HepG2 (cell line): Measurements from ENCODE around the gene DLG4. TPM values are rescaled to one million over a fixed set of nuclear protein-coding genes. Genes with fewer than 3 reads are reported as not detected.

ENCODE experiments used
- GPN1 ChIP-seq: sonication (generic); formaldehyde crosslinking; IDR thresholded peaks from 2 replicates; pipeline ENCODE4 v1.5.1; 2020; ENCODE audit warnings: missing genetic modification reagents, borderline replicate concordance
- MIER2 ChIP-seq: IDR thresholded peaks from 2 replicates; pipeline ENCODE4 v1.6.1; 2016; ENCODE audit warnings: missing biosample characterization, missing genetic modification reagents
- PHF20 ChIP-seq: sonication (generic); formaldehyde crosslinking; IDR thresholded peaks from 2 replicates; pipeline ENCODE4 v1.5.0; 2020; ENCODE audit warnings: mild to moderate bottlenecking, missing genetic modification reagents
- SMARCE1 ChIP-seq: fragments of 450-650 bp; IDR thresholded peaks from 2 replicates; pipeline ENCODE4 v1.6.1; 2017; ENCODE audit warnings: borderline replicate concordance
- SRSF9 ChIP-seq: fragments of 200-400 bp; formaldehyde crosslinking; IDR thresholded peaks from 2 replicates; pipeline ENCODE4 v1.6.1; 2018; ENCODE audit warnings: borderline replicate concordance, mild to moderate bottlenecking, low read depth, low read length; ENCODE audit not compliant: insufficient read depth, poor library complexity, severe bottlenecking
- SRY ChIP-seq: sonication (generic); formaldehyde crosslinking; IDR thresholded peaks from 2 replicates; pipeline ENCODE4 v1.8.0; 2022; ENCODE audit warnings: mild to moderate bottlenecking, missing genetic modification reagents
- ZNF274 ChIP-seq: sonication (generic); formaldehyde crosslinking; IDR thresholded peaks from 2 replicates; pipeline ENCODE4 v1.5.1; 2020; ENCODE audit warnings: mild to moderate bottlenecking, missing genetic modification reagents
- ZNF556 ChIP-seq: sonication (generic); formaldehyde crosslinking; IDR thresholded peaks from 2 replicates; pipeline ENCODE4 v1.4.0; 2020; ENCODE audit warnings: mild to moderate bottlenecking, missing genetic modification reagents, borderline replicate concordance
- polyA plus RNA-seq, 8 experiments: library from polyadenylated mRNA; depleted of rRNA in 3 of 8; stranded (reverse) in 7 of 8; unstranded in 1 of 8; fragments of >200 nt; fragmentation: Illumina TruSeq in 4 of 8; extraction: Trizol in 4 of 8; gene quantifications; 2 replicates each; pipeline versions ENCODE4 v1.2.1 to v1.2.3, GENCODE V29; 2011 to 2016; ENCODE audit warnings: low read depth in 4 of 8, missing spikeins in 1 of 8, mixed read lengths in 1 of 8; ENCODE audit not compliant: insufficient read depth in 1 of 8
- total RNA-seq, 5 experiments: library from RNA; depleted of rRNA; stranded (reverse); fragments of >200 nt; fragmentation: Illumina TruSeq; extraction: Trizol; gene quantifications; 2 replicates each; pipeline ENCODE4 v1.2.3, GENCODE V29; 2016; ENCODE audit warnings: low read depth in 1 of 5
- TF ChIP-seq, protein P1 (sequence below): sonication (generic); formaldehyde crosslinking; IDR thresholded peaks from 2 replicates; pipeline ENCODE4 v1.8.0; 2022; ENCODE audit warnings: mild to moderate bottlenecking, missing genetic modification reagents, moderate library complexity
- TF ChIP-seq, protein P2 (sequence below): sonication (generic); formaldehyde crosslinking; IDR thresholded peaks from 2 replicates; pipeline ENCODE4 v1.4.0; 2020; ENCODE audit warnings: mild to moderate bottlenecking, missing genetic modification reagents
- TF ChIP-seq, protein P3 (sequence below): sonication (generic); formaldehyde crosslinking; IDR thresholded peaks from 2 replicates; pipeline ENCODE4 v1.4.0; 2020; ENCODE audit warnings: missing genetic modification reagents, borderline replicate concordance
- TF ChIP-seq, protein P4 (sequence below): sonication (generic); formaldehyde crosslinking; IDR thresholded peaks from 2 replicates; pipeline ENCODE4 v1.5.0; 2020; ENCODE audit warnings: mild to moderate bottlenecking, missing genetic modification reagents, borderline replicate concordance
- TF ChIP-seq, protein P5 (sequence below): sonication (generic); formaldehyde crosslinking; IDR thresholded peaks from 2 replicates; pipeline ENCODE4 v1.4.0; 2020; ENCODE audit warnings: missing genetic modification reagents, borderline replicate concordance

The DLG4 gene
- total and polyA plus RNA-seq, 2 of the 13 experiments (the other 11 are each of a cell fraction or from before 2014, with no cell fraction given): 0.71 to 4.3 TPM

DNA sequence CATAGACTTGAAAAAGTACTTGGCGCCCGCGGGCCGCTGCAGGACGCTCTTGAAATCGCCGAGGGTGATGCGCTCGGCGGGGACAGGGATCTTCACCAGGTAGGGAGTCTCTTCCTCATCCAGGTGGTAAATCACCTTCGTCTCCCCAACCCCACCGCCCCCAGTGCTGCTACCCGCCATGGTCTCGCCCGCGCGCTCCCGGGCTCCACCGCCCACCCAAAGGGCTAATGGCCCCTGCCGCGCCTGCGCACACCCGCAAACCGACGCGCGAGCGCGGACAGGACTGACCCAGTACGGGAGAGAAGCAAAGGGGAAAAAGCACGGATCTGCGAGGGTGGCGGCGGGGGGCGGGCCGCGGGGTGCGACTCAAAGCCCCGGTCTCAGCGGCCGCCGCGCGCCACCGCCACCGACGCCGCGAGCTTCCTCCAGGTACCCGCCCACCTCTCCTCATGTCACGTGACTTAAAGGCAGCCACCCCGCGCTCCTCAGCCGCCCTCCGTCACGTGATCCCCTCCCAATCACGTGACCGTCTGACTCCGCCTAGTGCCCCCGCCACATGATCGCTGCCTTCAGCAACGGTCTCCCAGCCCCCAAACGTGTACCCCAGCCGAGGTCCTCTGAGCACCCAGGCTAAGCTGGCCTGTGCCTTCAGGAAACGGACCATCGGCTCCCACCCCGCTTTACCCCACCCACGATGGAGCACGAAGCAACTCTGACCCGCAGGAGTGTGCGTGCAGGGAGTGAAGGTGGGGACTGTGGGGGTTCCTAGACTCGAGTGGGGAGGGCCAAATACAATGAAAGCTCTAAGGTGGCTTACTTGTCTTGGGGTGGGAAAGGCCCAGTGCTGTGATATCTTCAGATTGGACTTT lies 14.7 kb upstream of the DLG4 start, which contains the start of gene DVL2 (continued):
- TF ChIP-seq, protein P1, sequence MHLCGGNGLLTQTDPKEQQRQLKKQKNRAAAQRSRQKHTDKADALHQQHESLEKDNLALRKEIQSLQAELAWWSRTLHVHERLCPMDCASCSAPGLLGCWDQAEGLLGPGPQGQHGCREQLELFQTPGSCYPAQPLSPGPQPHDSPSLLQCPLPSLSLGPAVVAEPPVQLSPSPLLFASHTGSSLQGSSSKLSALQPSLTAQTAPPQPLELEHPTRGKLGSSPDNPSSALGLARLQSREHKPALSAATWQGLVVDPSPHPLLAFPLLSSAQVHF (CRISPR knock-in tag): peak; percentile 62
- TF ChIP-seq SMARCE1: no peak
- no peak for TF ChIP-seq SRSF9
- TF ChIP-seq GPN1 (CRISPR knock-in tag): no peak; the same call in 1 of the 2 replicates
- TF ChIP-seq ZNF556 (CRISPR knock-in tag): peak; percentile 74
- peak; percentile 44; the same call in 1 of the 2 replicates for TF ChIP-seq ZNF274 (CRISPR knock-in tag)
- 0 out of 2 replicates have a peak, but pooled peaks have one; percentile 77 for TF ChIP-seq SRY (CRISPR knock-in tag)
- TF ChIP-seq MIER2 (CRISPR knock-in tag): peak; percentile 66; the same call in 1 of the 2 replicates
- TF ChIP-seq, protein P2, sequence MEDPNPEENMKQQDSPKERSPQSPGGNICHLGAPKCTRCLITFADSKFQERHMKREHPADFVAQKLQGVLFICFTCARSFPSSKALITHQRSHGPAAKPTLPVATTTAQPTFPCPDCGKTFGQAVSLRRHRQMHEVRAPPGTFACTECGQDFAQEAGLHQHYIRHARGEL: no peak
- TF ChIP-seq, protein P3, sequence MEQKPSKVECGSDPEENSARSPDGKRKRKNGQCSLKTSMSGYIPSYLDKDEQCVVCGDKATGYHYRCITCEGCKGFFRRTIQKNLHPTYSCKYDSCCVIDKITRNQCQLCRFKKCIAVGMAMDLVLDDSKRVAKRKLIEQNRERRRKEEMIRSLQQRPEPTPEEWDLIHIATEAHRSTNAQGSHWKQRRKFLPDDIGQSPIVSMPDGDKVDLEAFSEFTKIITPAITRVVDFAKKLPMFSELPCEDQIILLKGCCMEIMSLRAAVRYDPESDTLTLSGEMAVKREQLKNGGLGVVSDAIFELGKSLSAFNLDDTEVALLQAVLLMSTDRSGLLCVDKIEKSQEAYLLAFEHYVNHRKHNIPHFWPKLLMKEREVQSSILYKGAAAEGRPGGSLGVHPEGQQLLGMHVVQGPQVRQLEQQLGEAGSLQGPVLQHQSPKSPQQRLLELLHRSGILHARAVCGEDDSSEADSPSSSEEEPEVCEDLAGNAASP: peak; percentile 47; the same call in 1 of the 2 replicates
- peak; percentile 93 for TF ChIP-seq PHF20 (CRISPR knock-in tag)
- TF ChIP-seq, protein P4, sequence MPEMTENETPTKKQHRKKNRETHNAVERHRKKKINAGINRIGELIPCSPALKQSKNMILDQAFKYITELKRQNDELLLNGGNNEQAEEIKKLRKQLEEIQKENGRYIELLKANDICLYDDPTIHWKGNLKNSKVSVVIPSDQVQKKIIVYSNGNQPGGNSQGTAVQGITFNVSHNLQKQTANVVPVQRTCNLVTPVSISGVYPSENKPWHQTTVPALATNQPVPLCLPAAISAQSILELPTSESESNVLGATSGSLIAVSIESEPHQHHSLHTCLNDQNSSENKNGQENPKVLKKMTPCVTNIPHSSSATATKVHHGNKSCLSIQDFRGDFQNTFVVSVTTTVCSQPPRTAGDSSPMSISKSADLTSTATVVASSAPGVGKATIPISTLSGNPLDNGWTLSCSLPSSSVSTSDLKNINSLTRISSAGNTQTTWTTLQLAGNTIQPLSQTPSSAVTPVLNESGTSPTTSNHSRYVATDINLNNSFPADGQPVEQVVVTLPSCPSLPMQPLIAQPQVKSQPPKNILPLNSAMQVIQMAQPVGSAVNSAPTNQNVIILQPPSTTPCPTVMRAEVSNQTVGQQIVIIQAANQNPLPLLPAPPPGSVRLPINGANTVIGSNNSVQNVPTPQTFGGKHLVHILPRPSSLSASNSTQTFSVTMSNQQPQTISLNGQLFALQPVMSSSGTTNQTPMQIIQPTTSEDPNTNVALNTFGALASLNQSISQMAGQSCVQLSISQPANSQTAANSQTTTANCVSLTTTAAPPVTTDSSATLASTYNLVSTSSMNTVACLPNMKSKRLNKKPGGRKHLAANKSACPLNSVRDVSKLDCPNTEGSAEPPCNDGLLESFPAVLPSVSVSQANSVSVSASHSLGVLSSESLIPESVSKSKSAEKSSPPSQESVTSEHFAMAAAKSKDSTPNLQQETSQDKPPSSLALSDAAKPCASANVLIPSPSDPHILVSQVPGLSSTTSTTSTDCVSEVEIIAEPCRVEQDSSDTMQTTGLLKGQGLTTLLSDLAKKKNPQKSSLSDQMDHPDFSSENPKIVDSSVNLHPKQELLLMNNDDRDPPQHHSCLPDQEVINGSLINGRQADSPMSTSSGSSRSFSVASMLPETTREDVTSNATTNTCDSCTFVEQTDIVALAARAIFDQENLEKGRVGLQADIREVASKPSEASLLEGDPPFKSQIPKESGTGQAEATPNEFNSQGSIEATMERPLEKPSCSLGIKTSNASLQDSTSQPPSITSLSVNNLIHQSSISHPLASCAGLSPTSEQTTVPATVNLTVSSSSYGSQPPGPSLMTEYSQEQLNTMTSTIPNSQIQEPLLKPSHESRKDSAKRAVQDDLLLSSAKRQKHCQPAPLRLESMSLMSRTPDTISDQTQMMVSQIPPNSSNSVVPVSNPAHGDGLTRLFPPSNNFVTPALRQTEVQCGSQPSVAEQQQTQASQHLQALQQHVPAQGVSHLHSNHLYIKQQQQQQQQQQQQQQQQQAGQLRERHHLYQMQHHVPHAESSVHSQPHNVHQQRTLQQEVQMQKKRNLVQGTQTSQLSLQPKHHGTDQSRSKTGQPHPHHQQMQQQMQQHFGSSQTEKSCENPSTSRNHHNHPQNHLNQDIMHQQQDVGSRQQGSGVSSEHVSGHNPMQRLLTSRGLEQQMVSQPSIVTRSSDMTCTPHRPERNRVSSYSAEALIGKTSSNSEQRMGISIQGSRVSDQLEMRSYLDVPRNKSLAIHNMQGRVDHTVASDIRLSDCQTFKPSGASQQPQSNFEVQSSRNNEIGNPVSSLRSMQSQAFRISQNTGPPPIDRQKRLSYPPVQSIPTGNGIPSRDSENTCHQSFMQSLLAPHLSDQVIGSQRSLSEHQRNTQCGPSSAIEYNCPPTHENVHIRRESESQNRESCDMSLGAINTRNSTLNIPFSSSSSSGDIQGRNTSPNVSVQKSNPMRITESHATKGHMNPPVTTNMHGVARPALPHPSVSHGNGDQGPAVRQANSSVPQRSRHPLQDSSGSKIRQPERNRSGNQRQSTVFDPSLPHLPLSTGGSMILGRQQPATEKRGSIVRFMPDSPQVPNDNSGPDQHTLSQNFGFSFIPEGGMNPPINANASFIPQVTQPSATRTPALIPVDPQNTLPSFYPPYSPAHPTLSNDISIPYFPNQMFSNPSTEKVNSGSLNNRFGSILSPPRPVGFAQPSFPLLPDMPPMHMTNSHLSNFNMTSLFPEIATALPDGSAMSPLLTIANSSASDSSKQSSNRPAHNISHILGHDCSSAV (CRISPR knock-in tag): no peak
- TF ChIP-seq, protein P5, sequence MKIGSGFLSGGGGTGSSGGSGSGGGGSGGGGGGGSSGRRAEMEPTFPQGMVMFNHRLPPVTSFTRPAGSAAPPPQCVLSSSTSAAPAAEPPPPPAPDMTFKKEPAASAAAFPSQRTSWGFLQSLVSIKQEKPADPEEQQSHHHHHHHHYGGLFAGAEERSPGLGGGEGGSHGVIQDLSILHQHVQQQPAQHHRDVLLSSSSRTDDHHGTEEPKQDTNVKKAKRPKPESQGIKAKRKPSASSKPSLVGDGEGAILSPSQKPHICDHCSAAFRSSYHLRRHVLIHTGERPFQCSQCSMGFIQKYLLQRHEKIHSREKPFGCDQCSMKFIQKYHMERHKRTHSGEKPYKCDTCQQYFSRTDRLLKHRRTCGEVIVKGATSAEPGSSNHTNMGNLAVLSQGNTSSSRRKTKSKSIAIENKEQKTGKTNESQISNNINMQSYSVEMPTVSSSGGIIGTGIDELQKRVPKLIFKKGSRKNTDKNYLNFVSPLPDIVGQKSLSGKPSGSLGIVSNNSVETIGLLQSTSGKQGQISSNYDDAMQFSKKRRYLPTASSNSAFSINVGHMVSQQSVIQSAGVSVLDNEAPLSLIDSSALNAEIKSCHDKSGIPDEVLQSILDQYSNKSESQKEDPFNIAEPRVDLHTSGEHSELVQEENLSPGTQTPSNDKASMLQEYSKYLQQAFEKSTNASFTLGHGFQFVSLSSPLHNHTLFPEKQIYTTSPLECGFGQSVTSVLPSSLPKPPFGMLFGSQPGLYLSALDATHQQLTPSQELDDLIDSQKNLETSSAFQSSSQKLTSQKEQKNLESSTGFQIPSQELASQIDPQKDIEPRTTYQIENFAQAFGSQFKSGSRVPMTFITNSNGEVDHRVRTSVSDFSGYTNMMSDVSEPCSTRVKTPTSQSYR (CRISPR knock-in tag): peak; percentile 71; the same call in 1 of the 2 replicates
